ENCODE measurements around the gene HSD11B1.

GRCh38 chr1:209728466-209728865, 23.8 kb downstream of the HSD11B1 start:
- TF ChIP-seq GABPA (IDR thresholded peaks at IDR 0.05 in 1 of 2, conservative IDR thresholded peaks at IDR 0.05 in 1 of 2) (no peak), TAF1 (conservative IDR thresholded peaks at IDR 0.05) (no peak), ATF3 (IDR thresholded peaks at IDR 0.05) (no peak), CTCF (IDR thresholded peaks at IDR 0.05; ENCODE audit: low read depth, low read length, missing input control) (no peak), JUND (IDR thresholded peaks at IDR 0.05) (no peak), RXRA (IDR thresholded peaks at IDR 0.05) (no peak), FOXA1 (IDR thresholded peaks at IDR 0.05) (no peak)
- TF ChIP-seq, protein P1, sequence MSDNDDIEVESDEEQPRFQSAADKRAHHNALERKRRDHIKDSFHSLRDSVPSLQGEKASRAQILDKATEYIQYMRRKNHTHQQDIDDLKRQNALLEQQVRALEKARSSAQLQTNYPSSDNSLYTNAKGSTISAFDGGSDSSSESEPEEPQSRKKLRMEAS (IDR thresholded peaks at IDR 0.05): no peak
- TF ChIP-seq, protein P2, sequence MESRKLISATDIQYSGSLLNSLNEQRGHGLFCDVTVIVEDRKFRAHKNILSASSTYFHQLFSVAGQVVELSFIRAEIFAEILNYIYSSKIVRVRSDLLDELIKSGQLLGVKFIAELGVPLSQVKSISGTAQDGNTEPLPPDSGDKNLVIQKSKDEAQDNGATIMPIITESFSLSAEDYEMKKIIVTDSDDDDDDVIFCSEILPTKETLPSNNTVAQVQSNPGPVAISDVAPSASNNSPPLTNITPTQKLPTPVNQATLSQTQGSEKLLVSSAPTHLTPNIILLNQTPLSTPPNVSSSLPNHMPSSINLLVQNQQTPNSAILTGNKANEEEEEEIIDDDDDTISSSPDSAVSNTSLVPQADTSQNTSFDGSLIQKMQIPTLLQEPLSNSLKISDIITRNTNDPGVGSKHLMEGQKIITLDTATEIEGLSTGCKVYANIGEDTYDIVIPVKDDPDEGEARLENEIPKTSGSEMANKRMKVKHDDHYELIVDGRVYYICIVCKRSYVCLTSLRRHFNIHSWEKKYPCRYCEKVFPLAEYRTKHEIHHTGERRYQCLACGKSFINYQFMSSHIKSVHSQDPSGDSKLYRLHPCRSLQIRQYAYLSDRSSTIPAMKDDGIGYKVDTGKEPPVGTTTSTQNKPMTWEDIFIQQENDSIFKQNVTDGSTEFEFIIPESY (IDR thresholded peaks at IDR 0.05): no peak

All from liver (tissue), 3 donors.